OCI-LY1 (cell line): ENCODE data around the gene PHKB.

Experiments used
- H2AFZ ChIP-seq: fragments of 200-600 bp; sonication (generic), shearing (Covaris generic); 2 replicates; pipeline ENCODE4 v1.6.0; 2014; ENCODE audit warnings: antibody characterized with exemption, mild to moderate bottlenecking, low read length
- H3F3A ChIP-seq: fragments of 200-600 bp; sonication (generic), shearing (Covaris generic); 2 replicates; pipeline ENCODE4 v1.6.0; 2014; ENCODE audit warnings: mild to moderate bottlenecking, antibody characterized with exemption, low read length, moderate library complexity; ENCODE audit not compliant: insufficient read depth
- H3K27ac ChIP-seq: fragments of 200-600 bp; sonication (generic); 2 replicates; pipeline ENCODE4 v1.5.1; 2014; ENCODE audit warnings: low read length, mixed run types, mild to moderate bottlenecking, low read depth; ENCODE audit not compliant: poor library complexity, severe bottlenecking
- H3K27me3 ChIP-seq: fragments of 200-600 bp; sonication (generic); 2 replicates; pipeline ENCODE4 v1.6.0; 2014; ENCODE audit warnings: antibody characterized with exemption, mild to moderate bottlenecking, low read length, moderate library complexity; ENCODE audit not compliant: insufficient read depth
- H3K36me3 ChIP-seq: fragments of 200-600 bp; sonication (generic); 2 replicates; pipeline ENCODE4 v1.6.1; 2014; ENCODE audit warnings: mild to moderate bottlenecking, antibody characterized with exemption, low read length, moderate library complexity, mixed read lengths; ENCODE audit not compliant: insufficient read depth
- H3K4me1 ChIP-seq: fragments of 200-600 bp; sonication (generic); 2 replicates; pipeline ENCODE4 v1.5.1; 2014; ENCODE audit warnings: mild to moderate bottlenecking, low read length, moderate library complexity; ENCODE audit not compliant: insufficient read depth, severe bottlenecking
- H3K4me2 ChIP-seq: fragments of 200-600 bp; sonication (generic), shearing (Covaris generic); 2 replicates; pipeline ENCODE4 v1.6.1; 2014; ENCODE audit warnings: low read length
- H3K4me3 ChIP-seq: fragments of 200-600 bp; sonication (generic); 2 replicates; pipeline ENCODE4 v1.5.1; 2014; ENCODE audit warnings: low read length, low read depth, mild to moderate bottlenecking, mixed read lengths; ENCODE audit not compliant: poor library complexity, severe bottlenecking
- H3K79me2 ChIP-seq: fragments of 200-600 bp; shearing (Covaris generic); 2 replicates; pipeline ENCODE4 v1.6.1; 2016; ENCODE audit warnings: mixed run types, low read length, mixed read lengths; ENCODE audit not compliant: insufficient read depth
- H3K9ac ChIP-seq: fragments of 200-600 bp; sonication (generic), shearing (Covaris generic); 2 replicates; pipeline ENCODE4 v1.6.1; 2014; ENCODE audit warnings: mild to moderate bottlenecking, low read length, mixed read lengths
- H3K9me2 ChIP-seq: fragments of 200-600 bp; sonication (generic), shearing (Covaris generic); 2 replicates; pipeline ENCODE4 v1.6.1; 2014; ENCODE audit warnings: low read depth, mild to moderate bottlenecking, low read length, mixed read lengths
- H3K9me3 ChIP-seq: fragments of 200-600 bp; shearing (Covaris generic); 2 replicates; pipeline ENCODE4 v1.6.1; 2014; ENCODE audit warnings: low read length, mixed read lengths
- H4K20me1 ChIP-seq: fragments of 200-600 bp; sonication (generic), shearing (Covaris generic); 2 replicates; pipeline ENCODE4 v1.6.0; 2016; ENCODE audit warnings: mild to moderate bottlenecking, low read length; ENCODE audit not compliant: insufficient read depth
- EZH2 ChIP-seq: fragments of 200-600 bp; sonication (generic), shearing (Covaris generic); IDR thresholded peaks from 2 replicates; pipeline ENCODE4 v1.8.0; 2017; ENCODE audit warnings: borderline replicate concordance, mixed run types, mild to moderate bottlenecking, antibody characterized with exemption, low read length, moderate library complexity, mixed read lengths
- TF ChIP-seq, protein P1 (sequence below): fragments of 200-600 bp; sonication (generic), shearing (Covaris generic); IDR thresholded peaks from 2 replicates; pipeline ENCODE4 v1.5.1; 2017; ENCODE audit warnings: mild to moderate bottlenecking, antibody characterized with exemption, low read length, moderate library complexity, mixed read lengths

Gene PHKB

DNA sequence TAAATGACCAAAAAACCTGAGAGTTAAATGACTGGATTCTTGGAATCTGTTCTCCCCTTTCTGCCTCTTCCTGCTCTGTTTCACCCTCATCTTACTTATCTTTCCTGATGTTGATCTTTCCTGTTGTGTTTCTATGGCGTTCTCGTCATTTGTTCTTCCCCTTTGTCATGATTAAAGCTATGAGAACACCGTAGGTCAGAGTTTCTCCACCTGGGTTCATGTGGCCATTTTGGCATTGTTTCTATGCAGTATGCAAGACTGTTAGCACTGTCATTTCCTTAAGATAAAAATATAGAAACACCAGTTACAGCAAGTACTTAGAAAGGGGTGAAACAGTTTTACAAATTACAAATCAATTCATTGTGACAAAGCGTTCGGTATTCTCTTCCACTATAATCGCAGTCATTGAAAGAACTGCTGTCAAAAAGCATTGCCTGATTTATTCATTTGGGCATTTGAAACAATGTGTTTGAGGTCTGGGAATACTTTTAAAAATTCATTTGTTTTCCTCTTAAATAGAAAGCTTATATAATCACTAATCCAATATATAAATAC, 166.0 kb downstream of the PHKB start:
- TF ChIP-seq EZH2: no peak
- TF ChIP-seq, protein P1, sequence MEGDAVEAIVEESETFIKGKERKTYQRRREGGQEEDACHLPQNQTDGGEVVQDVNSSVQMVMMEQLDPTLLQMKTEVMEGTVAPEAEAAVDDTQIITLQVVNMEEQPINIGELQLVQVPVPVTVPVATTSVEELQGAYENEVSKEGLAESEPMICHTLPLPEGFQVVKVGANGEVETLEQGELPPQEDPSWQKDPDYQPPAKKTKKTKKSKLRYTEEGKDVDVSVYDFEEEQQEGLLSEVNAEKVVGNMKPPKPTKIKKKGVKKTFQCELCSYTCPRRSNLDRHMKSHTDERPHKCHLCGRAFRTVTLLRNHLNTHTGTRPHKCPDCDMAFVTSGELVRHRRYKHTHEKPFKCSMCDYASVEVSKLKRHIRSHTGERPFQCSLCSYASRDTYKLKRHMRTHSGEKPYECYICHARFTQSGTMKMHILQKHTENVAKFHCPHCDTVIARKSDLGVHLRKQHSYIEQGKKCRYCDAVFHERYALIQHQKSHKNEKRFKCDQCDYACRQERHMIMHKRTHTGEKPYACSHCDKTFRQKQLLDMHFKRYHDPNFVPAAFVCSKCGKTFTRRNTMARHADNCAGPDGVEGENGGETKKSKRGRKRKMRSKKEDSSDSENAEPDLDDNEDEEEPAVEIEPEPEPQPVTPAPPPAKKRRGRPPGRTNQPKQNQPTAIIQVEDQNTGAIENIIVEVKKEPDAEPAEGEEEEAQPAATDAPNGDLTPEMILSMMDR: no peak
- no peaks in the 10 kb centered on the region for H3K4me1 ChIP-seq
- H3K36me3 ChIP-seq: no peaks in the 10 kb centered on the region
- H3K27me3 ChIP-seq: no peaks in the 10 kb centered on the region
- H3K27ac ChIP-seq: no peak overlapping the region
- no peak overlapping the region for H3K4me3 ChIP-seq
- no peaks in the 10 kb centered on the region for H3F3A ChIP-seq
- no peaks in the 10 kb centered on the region; the same call in 1 of the 2 replicates for H3K9me3 ChIP-seq
- no peaks in the 10 kb centered on the region for H3K9me2 ChIP-seq
- H3K9ac ChIP-seq: no peak overlapping the region
- H4K20me1 ChIP-seq: no peaks in the 10 kb centered on the region
- no peak overlapping the region for H2AFZ ChIP-seq
- no peak overlapping the region for H3K4me2 ChIP-seq
- no peaks in the 10 kb centered on the region for H3K79me2 ChIP-seq

DNA sequence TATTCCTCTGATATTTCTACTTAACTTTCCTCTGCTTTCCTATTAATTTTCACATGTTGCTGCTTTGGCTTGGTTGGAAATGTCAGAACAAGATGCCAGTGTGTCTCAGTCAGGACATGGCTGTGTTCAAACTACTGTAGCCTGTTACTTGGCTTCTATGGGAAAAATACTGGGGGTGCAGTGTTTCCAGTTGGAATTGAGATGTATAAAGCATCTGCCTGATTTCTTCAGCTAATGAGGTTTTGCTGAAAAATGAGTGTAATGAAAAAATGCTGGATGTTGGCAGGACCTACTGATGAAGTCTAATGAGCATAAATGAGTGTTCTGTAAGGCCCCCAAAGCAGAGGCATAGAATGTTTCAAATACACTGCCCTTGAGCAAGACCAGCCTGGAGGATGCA, 166.6 kb downstream of the PHKB start:
- no peaks in the 10 kb centered on the region for H3K79me2 ChIP-seq
- H3K9me2 ChIP-seq: no peaks in the 10 kb centered on the region
- H3K27ac ChIP-seq: no peak overlapping the region
- H3K4me1 ChIP-seq: no peaks in the 10 kb centered on the region
- H3K9ac ChIP-seq: no peak overlapping the region
- H4K20me1 ChIP-seq: no peaks in the 10 kb centered on the region
- no peaks in the 10 kb centered on the region for H3K36me3 ChIP-seq
- no peak overlapping the region for H2AFZ ChIP-seq
- no peak for TF ChIP-seq EZH2
- TF ChIP-seq, protein P1: no peak
- H3K27me3 ChIP-seq: no peaks in the 10 kb centered on the region
- H3K9me3 ChIP-seq: no peaks in the 10 kb centered on the region; the same call in 1 of the 2 replicates
- H3K4me3 ChIP-seq: no peak overlapping the region
- no peaks in the 10 kb centered on the region for H3F3A ChIP-seq
- no peak overlapping the region for H3K4me2 ChIP-seq

DNA sequence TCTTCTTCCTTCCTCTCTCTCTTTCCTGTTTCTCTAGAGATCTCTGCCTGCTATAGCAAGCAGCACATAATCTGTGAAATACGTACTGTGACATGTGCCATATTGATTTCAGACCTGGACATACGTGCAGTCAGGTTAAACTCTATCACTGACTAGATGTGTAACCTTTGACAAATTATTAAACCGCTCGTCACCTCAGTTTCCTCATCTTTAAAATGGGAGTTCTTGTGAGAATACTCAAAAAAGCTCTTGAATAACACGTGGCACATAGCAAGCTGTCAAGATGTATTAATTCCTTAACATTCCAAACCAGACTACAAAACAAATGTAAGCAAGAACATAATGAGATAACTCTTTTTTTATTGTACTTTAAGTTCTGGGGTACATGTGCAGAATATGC, 170.0 kb downstream of the PHKB start:
- H3K4me2 ChIP-seq: no peak overlapping the region
- no peaks in the 10 kb centered on the region; the same call in 1 of the 2 replicates for H3K9me3 ChIP-seq
- TF ChIP-seq EZH2: no peak
- TF ChIP-seq, protein P1: no peak

More for the DNA sequence above, 170.0 kb downstream of the PHKB start:
- Histone ChIP-seq H3K27ac (no peak overlapping the region), H3K27me3 (no peaks in the 10 kb centered on the region), H3K4me1 (no peaks in the 10 kb centered on the region), H3F3A (no peaks in the 10 kb centered on the region), H4K20me1 (no peaks in the 10 kb centered on the region), H2AFZ (no peak overlapping the region), H3K79me2 (no peaks in the 10 kb centered on the region), H3K36me3 (peaks cover 10% of the 10 kb centered on the region; the same call in 1 of the 2 replicates), H3K4me3 (no peak overlapping the region), H3K9me2 (no peaks in the 10 kb centered on the region), H3K9ac (no peak overlapping the region)
